T-helper 1 cell treated with Interleukin-12 subunit alpha and Interleukin-12 subunit beta and Interleukin-4 antibody, amounts not matched to agents 30 μg/mL and 1 μg/mL, for 36 hours (primary cell): Measurements from ENCODE around the gene MAD1L1.
"Not testable (repeated sequence)": the region's sequence is repeated elsewhere in the genome, so short reads cannot be mapped to it uniquely, and the experiment has no call there.

ENCODE experiments used
- H3K27ac Mint-ChIP-seq: one replicate; pipeline ENCODE4 v1.8.0; 2021; ENCODE audit warnings: mild to moderate bottlenecking, mixed read lengths
- H3K27me3 Mint-ChIP-seq: one replicate; pipeline ENCODE4 v1.8.0; 2021; ENCODE audit warnings: low read depth, mixed read lengths
- H3K36me3 Mint-ChIP-seq: one replicate; pipeline ENCODE4 v1.8.0; 2021; ENCODE audit warnings: low read depth, mixed read lengths
- H3K4me1 Mint-ChIP-seq: one replicate; pipeline ENCODE4 v1.8.0; 2021; ENCODE audit warnings: low read depth, mixed read lengths
- H3K4me3 Mint-ChIP-seq: one replicate; pipeline ENCODE4 v1.8.0; 2021; ENCODE audit warnings: mild to moderate bottlenecking, moderate library complexity, mixed read lengths
- H3K9me3 Mint-ChIP-seq: one replicate; pipeline ENCODE4 v1.8.0; 2021; ENCODE audit warnings: mixed read lengths

MAD1L1 gene

DNA sequence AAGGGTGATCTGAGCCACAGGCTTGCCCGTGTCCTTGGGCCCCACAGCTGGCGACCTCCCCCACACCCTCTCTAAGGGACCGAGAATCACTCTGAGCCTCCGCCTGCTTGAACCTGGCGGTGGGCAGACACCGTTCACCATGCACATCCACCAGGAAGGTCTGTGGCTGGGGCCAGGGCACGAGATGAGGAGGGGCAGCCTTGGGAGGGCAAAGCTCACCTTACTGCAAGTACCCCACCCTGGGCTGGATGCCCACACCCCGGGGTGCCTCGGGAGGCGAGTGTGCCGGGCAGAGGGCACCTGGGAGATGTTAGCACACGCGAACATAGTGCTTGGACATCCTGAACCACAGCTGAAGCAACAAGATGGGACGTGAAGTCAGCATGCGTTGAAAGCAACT, 350.8 kb downstream of the MAD1L1 start:
- Mint-ChIP-seq H3K4me1 (peaks cover 20% of the 10 kb centered on the region), H3K4me3 (no peak overlapping the region), H3K36me3 (peaks cover 15% of the 10 kb centered on the region)

DNA sequence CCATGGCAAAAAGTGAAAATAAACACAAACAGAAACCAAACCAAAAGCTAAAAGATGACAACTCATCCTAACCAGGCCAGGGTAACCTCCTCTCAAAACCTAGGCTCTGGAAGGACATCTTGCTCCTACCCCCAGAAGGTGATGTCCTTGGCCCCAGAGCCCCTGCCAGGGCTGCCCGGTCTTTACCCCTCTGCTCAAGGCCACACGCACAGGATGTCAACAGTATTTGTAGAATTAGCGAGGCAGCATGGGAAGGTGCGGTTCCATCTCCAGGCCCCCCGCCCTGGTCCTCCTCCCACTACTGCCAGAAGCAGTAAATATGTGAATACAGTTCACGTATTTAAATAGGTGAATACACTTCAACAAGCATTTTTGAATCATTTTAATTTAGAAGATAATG, 356.1 kb downstream of the MAD1L1 start:
- peaks cover 13% of the 10 kb centered on the region for H3K36me3 Mint-ChIP-seq
- H3K27ac Mint-ChIP-seq, H3K4me1 Mint-ChIP-seq: not testable (repeated sequence)

More for the DNA sequence above, 350.8 kb downstream of the MAD1L1 start:
- no peaks in the 10 kb centered on the region for H3K27me3 Mint-ChIP-seq
- H3K9me3 Mint-ChIP-seq: peaks cover 11% of the 10 kb centered on the region
- H3K27ac Mint-ChIP-seq: peak overlapping the region; percentile 34

DNA sequence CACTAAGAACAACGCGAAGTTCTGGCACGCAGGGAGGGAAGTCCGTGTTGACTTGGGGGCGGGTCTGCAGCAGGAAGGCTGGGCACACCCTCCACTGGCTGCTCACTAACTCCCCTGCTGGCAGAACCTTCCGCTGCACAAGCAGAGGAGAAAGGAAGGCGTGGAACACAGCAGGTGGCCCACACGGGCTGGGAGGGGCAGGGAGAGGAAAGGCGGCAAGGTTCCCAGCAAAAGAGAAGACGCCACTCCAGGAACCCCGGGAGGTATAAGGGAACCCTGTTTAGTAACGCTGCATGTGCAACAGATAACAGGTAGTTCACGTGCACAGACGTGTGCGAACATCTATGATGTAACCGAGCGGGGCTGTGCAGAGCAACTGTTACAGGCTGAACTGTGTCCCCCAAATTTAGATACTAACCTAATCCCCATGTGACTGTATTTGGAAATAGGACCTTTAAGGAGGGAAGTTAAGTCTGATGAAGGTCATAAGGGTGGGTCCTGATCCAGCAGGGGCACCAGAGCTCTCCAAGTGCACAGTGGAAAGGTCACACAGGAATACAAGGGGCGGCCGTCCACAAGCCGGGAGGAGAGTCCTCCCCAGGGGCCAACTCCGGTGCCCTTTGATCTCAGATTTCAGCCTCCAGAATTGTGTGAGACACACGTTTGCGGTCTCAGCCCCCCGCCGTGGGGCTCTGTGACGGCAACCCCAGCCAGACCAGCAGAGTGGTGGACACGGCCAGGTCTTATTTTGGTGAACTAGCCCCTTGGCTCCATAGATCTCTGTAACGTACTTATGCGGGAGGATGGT, 357.1 kb downstream of the MAD1L1 start:
- peaks cover 15% of the 10 kb centered on the region for H3K36me3 Mint-ChIP-seq
- H3K27me3 Mint-ChIP-seq, H3K27ac Mint-ChIP-seq, H3K4me1 Mint-ChIP-seq, H3K4me3 Mint-ChIP-seq: not testable (repeated sequence)
- peaks cover 22% of the 10 kb centered on the region for H3K9me3 Mint-ChIP-seq

More for the DNA sequence above, 356.1 kb downstream of the MAD1L1 start:
- H3K9me3 Mint-ChIP-seq: peaks cover 12% of the 10 kb centered on the region
- not testable (repeated sequence) for H3K4me3 Mint-ChIP-seq, H3K27me3 Mint-ChIP-seq

DNA sequence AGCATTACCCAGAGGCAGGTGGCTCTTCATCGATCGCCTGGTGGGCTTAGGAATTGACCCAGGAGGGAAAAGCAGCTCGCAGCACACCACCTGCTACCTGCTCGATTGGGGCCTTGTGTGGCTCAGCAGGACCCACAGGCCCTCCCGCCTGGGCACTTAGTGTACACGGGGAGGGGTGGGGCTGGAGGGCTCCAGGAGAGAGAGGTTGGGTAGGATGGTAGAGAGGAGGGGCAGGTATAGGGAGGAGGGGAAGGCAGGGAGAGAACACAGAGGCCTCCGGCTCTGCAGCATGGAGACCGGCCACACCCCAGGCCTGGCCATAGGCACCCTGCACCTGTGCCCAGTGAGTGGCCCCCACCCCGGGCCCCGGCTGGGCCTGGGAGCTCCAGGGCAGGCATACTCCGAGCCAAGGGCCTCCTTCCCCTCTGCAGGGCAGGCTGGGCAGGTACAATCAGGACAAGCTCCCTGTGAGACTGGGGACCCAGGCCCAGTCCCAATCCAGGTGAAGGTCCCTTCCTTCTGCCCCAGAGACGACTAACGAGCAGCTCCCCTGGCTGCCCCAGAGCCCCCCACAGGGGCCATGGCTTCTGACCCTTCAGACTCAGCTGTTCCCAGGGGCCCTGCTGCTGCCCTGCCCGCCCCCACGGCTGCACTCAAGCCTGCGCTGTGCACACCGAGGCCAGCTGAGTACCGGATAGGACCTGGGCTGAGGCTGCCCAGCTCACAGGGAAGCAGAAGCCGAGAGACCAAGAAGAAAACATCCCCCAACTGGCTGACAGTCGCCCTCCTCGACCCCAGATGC, 358.0 kb downstream of the MAD1L1 start:
- H3K36me3 Mint-ChIP-seq: peaks cover 12% of the 10 kb centered on the region
- H3K27ac Mint-ChIP-seq, H3K4me1 Mint-ChIP-seq, H3K27me3 Mint-ChIP-seq, H3K4me3 Mint-ChIP-seq: not testable (repeated sequence)
- peaks cover 27% of the 10 kb centered on the region for H3K9me3 Mint-ChIP-seq

DNA sequence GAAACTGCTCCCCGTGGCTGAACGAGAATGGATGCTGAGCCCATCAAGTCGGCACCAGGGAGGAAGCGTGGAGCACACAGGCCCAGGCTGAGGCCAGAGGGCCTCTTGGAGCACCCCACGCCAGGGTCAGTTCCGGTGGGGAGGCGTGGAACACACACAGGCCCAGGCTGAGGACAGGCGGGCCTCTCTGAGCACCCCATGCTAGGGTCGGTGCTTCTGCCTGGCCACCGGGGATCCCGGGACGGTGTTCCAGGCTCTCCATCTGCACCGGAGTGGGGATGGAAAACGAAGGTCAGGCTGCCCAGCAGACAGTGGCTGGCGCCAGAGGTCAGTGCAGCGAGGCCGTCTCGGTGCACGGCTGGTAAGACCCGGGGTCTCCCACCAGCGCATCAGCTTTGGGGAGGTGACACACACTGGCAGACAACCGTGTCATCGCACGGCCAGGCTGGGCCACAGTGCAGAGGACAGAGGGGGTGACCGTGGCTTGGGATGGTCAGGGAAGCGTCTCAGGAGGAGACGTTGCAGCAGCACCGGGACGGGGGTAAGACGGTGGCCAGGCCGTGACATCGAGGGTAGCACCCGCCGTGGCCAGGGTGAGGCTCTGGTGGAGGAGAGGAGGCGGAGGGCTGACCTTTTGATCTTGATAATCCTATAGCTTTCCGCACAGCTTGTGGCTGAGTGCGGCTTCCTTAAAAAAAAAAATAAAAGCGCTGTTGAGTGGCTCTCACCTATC, 358.7 kb downstream of the MAD1L1 start:
- no peaks in the 10 kb centered on the region for H3K27me3 Mint-ChIP-seq
- peaks cover 3% of the 10 kb centered on the region for H3K4me1 Mint-ChIP-seq
- peaks cover 12% of the 10 kb centered on the region for H3K36me3 Mint-ChIP-seq
- no peak overlapping the region for H3K27ac Mint-ChIP-seq
- no peak overlapping the region for H3K4me3 Mint-ChIP-seq
- peaks cover 27% of the 10 kb centered on the region for H3K9me3 Mint-ChIP-seq

DNA sequence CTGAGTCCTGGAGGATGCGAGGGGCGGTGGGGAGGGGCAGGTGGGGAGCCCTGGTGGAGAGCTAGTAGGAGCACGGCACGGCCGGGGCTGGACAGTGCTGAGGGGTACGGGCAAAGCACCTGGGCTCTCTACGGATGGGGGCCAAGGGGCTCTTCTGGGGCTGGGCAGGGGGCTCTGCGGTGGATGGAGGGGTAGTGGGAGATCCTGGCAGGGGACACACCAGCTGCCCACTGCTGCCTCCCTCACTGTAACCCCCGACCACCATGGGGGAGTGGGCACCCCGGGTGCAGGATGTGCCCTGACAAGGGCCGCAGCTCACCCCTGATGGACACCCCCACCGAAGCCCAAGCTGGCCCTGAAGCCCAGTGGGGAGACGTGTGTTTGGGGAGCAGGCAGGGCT, 359.3 kb downstream of the MAD1L1 start:
- Mint-ChIP-seq H3K27me3 (no peaks in the 10 kb centered on the region), H3K36me3 (peaks cover 9% of the 10 kb centered on the region), H3K27ac (no peak overlapping the region)

DNA sequence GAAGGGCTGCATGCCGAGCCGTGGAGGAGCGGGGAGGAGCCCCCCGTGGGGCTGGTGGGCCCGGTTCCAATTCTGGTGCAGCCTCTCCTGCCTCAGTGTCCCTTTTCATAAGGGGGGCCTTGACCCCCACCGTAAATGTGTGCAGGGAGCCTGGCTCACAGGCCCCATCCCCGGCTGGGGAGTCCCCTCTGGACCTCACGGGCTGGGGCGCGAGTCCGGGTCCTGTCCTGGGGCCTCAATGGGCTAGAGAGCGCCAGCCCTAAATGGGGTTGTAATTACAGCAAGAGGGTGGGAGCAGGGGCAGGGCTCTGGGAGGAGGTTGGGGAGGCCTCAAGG, 359.7 kb downstream of the MAD1L1 start:
- Mint-ChIP-seq H3K9me3 (peaks cover 20% of the 10 kb centered on the region), H3K36me3 (peaks cover 7% of the 10 kb centered on the region), H3K4me3 (no peak overlapping the region), H3K27ac (no peak overlapping the region), H3K27me3 (no peaks in the 10 kb centered on the region), H3K4me1 (peaks cover 3% of the 10 kb centered on the region)

More for the DNA sequence above, 359.3 kb downstream of the MAD1L1 start:
- peaks cover 24% of the 10 kb centered on the region for H3K9me3 Mint-ChIP-seq
- peaks cover 3% of the 10 kb centered on the region for H3K4me1 Mint-ChIP-seq
- no peak overlapping the region for H3K4me3 Mint-ChIP-seq

DNA sequence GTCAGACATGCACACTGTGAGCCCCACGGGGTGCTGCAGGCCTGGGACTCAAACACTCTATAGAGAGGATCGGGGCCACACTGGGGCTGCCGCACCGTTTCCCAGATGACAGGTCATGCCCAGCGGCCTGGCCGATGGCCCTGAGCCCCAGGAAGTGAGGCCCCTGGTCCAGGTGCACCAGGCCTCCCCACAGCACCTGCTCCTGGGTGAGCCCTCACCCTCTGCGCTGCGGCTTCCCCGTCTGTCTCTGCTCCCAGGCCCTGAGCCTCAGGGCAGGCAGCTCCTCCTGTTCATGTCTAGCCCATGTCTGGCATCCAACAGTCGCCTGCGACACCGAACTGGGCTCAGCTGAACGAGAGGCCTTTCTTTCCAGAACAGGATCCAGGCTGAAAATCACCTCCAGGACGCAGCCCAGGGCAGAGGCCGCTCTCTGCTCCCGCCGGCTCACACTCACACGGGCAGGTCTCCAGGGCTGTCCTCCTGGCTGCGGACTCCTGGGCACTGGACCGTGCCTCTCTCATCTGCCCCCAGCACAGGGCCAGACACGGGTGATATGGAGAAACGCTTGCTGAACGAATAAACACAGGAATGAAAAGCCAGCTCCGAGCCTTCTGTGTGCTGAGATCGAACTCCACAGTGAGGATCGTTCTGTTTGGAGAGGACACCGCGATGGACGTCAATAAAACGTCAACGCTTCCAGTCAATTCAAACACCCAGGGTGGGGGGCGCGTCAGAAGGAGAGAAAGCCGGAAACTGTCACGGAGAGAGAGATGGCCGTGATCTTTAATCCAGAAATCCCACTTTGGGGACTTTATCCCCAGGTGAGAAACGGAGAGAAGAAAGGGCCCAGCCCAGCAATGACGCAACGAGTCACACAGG, 360.3 kb downstream of the MAD1L1 start:
- Mint-ChIP-seq H3K27ac (no peak overlapping the region), H3K4me1 (peaks cover 3% of the 10 kb centered on the region), H3K27me3 (no peaks in the 10 kb centered on the region), H3K36me3 (peaks cover 7% of the 10 kb centered on the region), H3K4me3 (no peak overlapping the region), H3K9me3 (peaks cover 16% of the 10 kb centered on the region)

DNA sequence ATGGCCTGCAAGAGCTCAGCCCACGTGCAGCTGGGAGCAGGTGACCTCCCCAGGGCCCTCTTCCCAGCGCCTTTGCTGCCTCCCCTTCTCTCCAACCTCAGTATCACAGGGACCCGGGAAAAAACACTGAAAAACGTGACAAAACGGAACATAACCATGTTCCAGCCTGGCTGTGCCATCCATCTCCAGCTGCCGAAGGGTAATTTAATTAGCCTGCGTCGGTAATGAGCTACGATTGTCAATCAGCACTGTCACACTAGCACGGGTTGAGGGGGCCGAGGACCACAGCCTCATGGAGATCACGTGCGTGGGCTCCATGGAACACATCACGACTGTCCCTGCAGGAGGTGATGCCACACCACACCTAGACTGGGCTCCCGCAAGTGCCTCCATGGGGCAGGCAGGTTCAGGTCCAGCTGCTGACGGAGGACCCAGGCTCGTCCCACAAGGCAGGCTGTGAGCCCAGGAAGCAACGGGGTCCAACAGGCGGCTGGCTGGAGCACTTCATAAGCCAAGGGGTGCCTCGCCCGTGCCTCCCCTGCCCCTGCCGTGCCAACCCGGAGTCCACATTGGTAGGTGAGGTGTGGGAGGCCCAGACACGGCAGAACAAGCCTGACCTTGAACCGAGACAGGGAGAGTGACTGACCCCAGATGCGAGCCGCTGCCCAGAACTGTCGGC, 363.2 kb downstream of the MAD1L1 start:
- Mint-ChIP-seq H3K4me1 (peaks cover 1% of the 10 kb centered on the region), H3K27me3 (no peaks in the 10 kb centered on the region), H3K9me3 (peaks cover 16% of the 10 kb centered on the region), H3K27ac (no peak overlapping the region), H3K36me3 (peaks cover 7% of the 10 kb centered on the region), H3K4me3 (no peak overlapping the region)

DNA sequence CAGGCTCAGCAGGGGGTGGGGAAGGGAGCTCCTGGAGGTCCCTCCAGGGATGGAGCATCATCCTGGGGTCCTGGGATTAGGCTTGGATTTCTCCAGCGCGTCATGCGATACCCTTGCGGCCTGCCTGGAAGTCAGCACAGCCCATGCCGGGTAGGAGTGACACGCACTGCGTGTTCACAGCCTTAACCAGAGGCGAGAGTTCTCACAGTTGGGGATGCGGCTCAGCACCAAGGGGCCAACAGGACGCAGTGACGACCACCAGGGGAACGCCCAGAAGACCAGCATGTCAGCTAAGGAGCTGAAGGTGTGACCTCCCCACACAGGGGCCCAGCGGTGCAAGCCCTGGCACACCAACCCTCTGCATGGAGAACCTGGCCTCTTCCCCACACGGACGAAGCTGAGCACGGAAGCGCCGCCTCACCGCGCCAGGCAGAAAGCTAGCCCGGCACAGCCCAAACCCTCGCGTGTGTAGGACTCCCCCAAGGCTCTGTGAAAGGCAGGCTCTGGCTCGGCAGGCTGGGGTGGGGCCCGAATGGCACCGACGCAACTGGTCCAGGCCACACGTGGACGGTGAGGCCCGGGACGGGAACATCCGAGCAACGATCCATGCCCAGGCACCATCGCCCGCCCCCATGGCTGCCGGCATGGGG, 364.1 kb downstream of the MAD1L1 start:
- Mint-ChIP-seq H3K27ac (no peak overlapping the region), H3K9me3 (peaks cover 16% of the 10 kb centered on the region), H3K27me3 (no peaks in the 10 kb centered on the region), H3K4me3 (no peak overlapping the region), H3K36me3 (peaks cover 7% of the 10 kb centered on the region), H3K4me1 (peaks cover 1% of the 10 kb centered on the region)

DNA sequence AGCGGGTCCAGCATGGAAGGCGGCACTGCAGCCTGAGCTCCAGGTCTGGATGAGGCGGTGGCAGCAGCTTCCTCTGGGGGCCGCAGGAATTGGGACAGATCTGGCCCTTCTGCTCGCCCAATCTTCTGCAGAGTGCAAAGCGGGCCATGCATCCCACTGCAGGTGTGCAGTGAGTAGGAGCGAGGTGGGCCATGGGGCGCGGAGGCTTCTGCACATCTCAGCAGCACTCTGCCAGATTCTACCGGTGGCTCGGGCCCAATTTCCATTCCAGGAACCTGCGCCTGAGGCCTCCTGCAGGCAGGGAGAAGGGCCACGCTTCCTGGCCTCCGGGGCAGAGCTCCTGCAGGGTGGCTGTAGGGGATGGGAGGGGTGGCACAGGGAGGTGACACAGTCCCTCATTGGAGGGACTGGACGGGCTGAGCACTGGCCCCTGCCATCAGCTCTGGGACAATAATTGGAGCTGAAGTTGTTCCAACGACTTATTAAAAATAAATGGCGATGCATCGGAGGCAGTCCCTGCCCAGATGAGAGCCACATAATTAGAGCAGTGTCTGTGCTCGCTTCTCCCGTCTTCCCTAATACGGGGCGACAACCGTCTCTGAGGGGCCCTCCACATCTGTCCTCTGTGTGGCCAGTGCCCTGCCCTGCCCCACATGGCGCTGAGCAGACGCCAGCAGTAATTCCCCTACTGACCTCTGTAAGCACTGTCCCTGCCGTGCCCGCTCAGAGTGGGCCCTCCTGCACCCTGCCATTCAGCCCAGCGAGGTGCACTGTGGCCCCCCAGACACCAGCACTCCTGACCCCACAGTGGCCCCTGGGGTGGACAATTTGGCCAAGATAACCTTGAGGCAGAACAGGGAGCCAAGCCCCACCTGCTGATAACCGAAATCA, 365.1 kb downstream of the MAD1L1 start:
- peaks cover 1% of the 10 kb centered on the region for H3K4me1 Mint-ChIP-seq

DNA sequence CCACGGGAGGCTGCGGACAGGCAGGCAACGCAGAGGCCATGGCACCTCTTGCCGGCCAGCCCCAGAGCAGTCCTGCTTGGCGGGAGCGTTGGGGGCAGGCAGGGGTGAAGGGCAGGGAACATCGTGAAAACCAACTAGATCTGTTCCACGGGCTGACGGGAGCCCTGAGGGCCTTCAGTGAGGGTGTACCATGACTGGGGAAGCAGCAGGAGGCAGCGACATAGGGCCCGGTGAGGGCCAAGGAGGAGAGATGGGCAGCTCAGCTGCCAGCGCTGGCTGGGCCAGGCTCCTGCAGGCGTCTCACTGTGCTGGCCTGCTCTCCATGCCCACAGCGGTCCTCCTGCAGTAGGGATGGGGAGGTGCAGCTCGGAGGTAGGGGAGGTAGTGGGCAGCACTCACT, 366.1 kb downstream of the MAD1L1 start:
- H3K4me1 Mint-ChIP-seq: peaks cover 1% of the 10 kb centered on the region
- H3K9me3 Mint-ChIP-seq: peaks cover 15% of the 10 kb centered on the region
- no peak overlapping the region for H3K4me3 Mint-ChIP-seq
- H3K36me3 Mint-ChIP-seq: peaks cover 3% of the 10 kb centered on the region
- H3K27me3 Mint-ChIP-seq: no peaks in the 10 kb centered on the region
- H3K27ac Mint-ChIP-seq: no peak overlapping the region

More for the DNA sequence above, 365.1 kb downstream of the MAD1L1 start:
- Mint-ChIP-seq H3K9me3 (peaks cover 16% of the 10 kb centered on the region), H3K4me3 (no peak overlapping the region), H3K27ac (no peak overlapping the region), H3K27me3 (no peaks in the 10 kb centered on the region), H3K36me3 (peaks cover 5% of the 10 kb centered on the region)
